Measurements from ENCODE around the gene TRIM33. TPM values are rescaled to one million over a fixed set of nuclear protein-coding genes. Genes with fewer than 3 reads are reported as not detected.

The TRIM33 gene
- total and polyA plus RNA-seq, 2 donors (not counting 1 experiment from before 2014, with no cell fraction given): 13.7 to 61.0 TPM

DNA sequence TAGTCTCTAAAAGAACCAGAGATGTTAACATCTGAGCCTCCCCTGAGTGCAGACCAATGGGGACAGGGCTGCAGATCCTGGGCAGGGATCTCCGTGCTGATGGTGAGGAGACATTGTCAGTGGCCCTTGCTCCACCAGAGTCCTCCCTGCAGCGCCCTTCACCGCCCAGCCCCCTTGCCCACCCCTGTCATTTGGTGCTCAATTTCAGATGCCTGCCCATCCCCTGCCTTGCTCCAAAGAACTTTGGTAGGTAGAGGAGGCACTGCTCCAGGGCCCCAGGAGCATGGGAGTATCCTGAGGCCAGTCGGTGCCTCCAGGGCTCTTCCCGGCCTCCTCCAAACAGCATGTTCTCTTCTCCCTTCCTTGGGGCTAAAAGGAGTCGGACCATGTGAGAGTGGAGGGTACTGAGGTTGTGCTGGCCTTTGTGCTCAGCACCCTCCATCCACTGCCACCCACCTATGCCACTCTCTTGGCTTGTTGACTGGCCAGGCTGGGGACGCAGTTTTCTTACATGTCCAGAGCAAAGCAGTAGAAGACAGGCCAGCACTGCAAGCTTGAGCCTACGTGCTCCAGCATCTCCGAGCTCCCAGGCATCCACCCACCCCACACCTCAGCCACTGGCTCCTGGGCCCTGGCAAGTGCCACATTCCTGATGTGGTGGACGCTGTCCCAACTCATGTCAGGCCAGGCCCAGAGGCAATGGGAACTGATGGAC is 160.1 kb downstream of the TRIM33 start:
- peaks cover 12% of the 10 kb centered on the region for H3K4me1 Mint-ChIP-seq
- intact Hi-C loops (cut with micrococcal nuclease): no loop called here
- Histone ChIP-seq H3K79me2 (ENCODE audit: control insufficient read depth, insufficient read depth, low read length) (no peaks in the 10 kb centered on the region), H3K4me3 (ENCODE audit: control extremely low read depth in 1 of 5, extremely low read depth in 1 of 5, insufficient read depth in 1 of 5, low read depth in 2 of 5, low read length in 4 of 5) (no peak overlapping the region), H3K27ac (ENCODE audit: low read length in 2 of 2) (no peak overlapping the region), H4K20me1 (ENCODE audit: control insufficient read depth, insufficient read depth, low read length, poor library complexity, severe bottlenecking) (no peaks in the 10 kb centered on the region), H3K36me3 (replicated peaks in 1 of 2; ENCODE audit: control extremely low read depth in 1 of 2, control insufficient read depth in 1 of 2, extremely low read depth in 1 of 2, insufficient read depth in 2 of 2, low read length in 1 of 2) (no peaks in the 10 kb centered on the region), H3K9ac (ENCODE audit: low read length) (no peak overlapping the region), H3K4me2 (replicated peaks; ENCODE audit: low read depth, low read length, poor library complexity, severe bottlenecking) (no peak overlapping the region), H2AFZ (ENCODE audit: insufficient read depth, low read depth, low read length, poor library complexity, severe bottlenecking) (no peak overlapping the region), H3K9me3 (ENCODE audit: control extremely low read depth in 1 of 3, control insufficient read depth in 2 of 3, insufficient read depth in 1 of 3, low read length in 2 of 3) (peaks cover 0 to 2% (median 0%) of the 10 kb centered on the region in 3 donors), H3K27me3 (replicated peaks in 1 of 4; ENCODE audit: control extremely low read depth in 1 of 4, control insufficient read depth in 3 of 4, insufficient read depth in 4 of 4, low read length in 3 of 4) (peaks cover 0 to 1% (median 0%) of the 10 kb centered on the region in 4 experiments), H3K4me1 (ENCODE audit: control insufficient read depth in 2 of 2, insufficient read depth in 2 of 2, low read length in 2 of 2) (peaks cover 0 to 10% of the 10 kb centered on the region in 2 donors)
- peaks cover 7% of the 10 kb centered on the region for H3K27me3 Mint-ChIP-seq
- DNase-seq (no peak), ATAC-seq (ENCODE audit: low read depth) (no peak)
- CTCF ChIA-PET: interaction anchor here (1.1 kb wide), 1 partner anchor 9 kb away, joined by 3 read pairs; no protein-coding TSS in a partner anchor
- POLR2A ChIA-PET: no interaction called here
- H3K27ac Mint-ChIP-seq: no peak overlapping the region
- TF ChIP-seq, protein P1, sequence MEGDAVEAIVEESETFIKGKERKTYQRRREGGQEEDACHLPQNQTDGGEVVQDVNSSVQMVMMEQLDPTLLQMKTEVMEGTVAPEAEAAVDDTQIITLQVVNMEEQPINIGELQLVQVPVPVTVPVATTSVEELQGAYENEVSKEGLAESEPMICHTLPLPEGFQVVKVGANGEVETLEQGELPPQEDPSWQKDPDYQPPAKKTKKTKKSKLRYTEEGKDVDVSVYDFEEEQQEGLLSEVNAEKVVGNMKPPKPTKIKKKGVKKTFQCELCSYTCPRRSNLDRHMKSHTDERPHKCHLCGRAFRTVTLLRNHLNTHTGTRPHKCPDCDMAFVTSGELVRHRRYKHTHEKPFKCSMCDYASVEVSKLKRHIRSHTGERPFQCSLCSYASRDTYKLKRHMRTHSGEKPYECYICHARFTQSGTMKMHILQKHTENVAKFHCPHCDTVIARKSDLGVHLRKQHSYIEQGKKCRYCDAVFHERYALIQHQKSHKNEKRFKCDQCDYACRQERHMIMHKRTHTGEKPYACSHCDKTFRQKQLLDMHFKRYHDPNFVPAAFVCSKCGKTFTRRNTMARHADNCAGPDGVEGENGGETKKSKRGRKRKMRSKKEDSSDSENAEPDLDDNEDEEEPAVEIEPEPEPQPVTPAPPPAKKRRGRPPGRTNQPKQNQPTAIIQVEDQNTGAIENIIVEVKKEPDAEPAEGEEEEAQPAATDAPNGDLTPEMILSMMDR (IDR thresholded peaks at IDR 0.05): no peak
- no peak for TF ChIP-seq EZH2 (IDR thresholded peaks at IDR 0.05; ENCODE audit: borderline replicate concordance, insufficient read depth, low read depth, low read length, poor library complexity, severe bottlenecking)
- WGBS (ENCODE audit: insufficient coverage): 92% methylated on average over 8 of the region's 10 CpGs
- no peaks in the 10 kb centered on the region for H3K9me3 Mint-ChIP-seq (ENCODE audit: insufficient read depth)
- no peak overlapping the region for H3K4me3 Mint-ChIP-seq

All from B cell (primary cell).